Measurements from ENCODE around the gene OLFML2B.

GRCh38 chr1:162060314-162060713, 36.6 kb upstream of the OLFML2B start:
- TF ChIP-seq POLR2A (IDR thresholded peaks at IDR 0.05) (no peak), CTCF (IDR thresholded peaks at IDR 0.05) (no peak)
